ENCODE data around the gene ERGIC3.

- TF ChIP-seq CTCF (optimal IDR thresholded peaks at IDR 0.05 in 1 of 3, IDR thresholded peaks at IDR 0.05 in 1 of 3, conservative IDR thresholded peaks at IDR 0.05 in 1 of 3; ENCODE audit: extremely low read depth in 1 of 3, insufficient read depth in 2 of 3, low read length in 3 of 3) = no peak
- no peak for TF ChIP-seq EZH2 (IDR thresholded peaks at IDR 0.05; ENCODE audit: low read length)
Observed at GRCh38 chr20:35600176-35600992, 58.5 kb downstream of the ERGIC3 start.

Data from keratinocyte (primary cell).